ENCODE data around the gene EMP3. TPM values are rescaled to one million over a fixed set of nuclear protein-coding genes. Genes with fewer than 3 reads are reported as not detected.

Gene EMP3
- total RNA-seq, 4 donors from 2014 or later: 14.0 to 19.3 (median 14.9) TPM

DNA sequence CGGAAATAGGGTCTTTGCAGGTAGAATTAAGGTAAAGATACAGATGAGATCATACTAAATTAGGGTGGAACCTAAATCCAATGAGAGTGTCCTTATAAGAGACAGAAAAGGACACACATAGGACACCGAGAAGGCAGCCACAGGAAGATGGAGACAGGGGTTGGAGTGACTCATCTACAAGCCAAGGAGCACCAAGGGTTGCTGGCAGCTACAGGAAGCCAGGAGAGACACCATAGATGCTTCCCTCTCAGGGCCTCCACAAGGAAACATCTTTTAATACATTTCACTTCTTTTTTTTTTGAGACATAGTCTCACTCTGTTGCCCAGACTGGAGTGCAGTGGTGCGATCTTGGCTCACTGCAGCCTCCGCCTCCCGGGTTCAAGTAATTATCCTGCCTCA, 28.3 kb downstream of the EMP3 start:
- no peaks in the 10 kb centered on the region for H3K4me1 ChIP-seq
- no peak overlapping the region for H3K4me3 ChIP-seq (replicated peaks in 1 of 3)
- TF ChIP-seq, protein P1, sequence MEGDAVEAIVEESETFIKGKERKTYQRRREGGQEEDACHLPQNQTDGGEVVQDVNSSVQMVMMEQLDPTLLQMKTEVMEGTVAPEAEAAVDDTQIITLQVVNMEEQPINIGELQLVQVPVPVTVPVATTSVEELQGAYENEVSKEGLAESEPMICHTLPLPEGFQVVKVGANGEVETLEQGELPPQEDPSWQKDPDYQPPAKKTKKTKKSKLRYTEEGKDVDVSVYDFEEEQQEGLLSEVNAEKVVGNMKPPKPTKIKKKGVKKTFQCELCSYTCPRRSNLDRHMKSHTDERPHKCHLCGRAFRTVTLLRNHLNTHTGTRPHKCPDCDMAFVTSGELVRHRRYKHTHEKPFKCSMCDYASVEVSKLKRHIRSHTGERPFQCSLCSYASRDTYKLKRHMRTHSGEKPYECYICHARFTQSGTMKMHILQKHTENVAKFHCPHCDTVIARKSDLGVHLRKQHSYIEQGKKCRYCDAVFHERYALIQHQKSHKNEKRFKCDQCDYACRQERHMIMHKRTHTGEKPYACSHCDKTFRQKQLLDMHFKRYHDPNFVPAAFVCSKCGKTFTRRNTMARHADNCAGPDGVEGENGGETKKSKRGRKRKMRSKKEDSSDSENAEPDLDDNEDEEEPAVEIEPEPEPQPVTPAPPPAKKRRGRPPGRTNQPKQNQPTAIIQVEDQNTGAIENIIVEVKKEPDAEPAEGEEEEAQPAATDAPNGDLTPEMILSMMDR (IDR thresholded peaks at IDR 0.05): no peak
- TF ChIP-seq POLR2A (IDR thresholded peaks at IDR 0.05): no peak
- no peak for DNase-seq
- WGBS, 2 donors: 91 to 93% methylated on average over 5 of the region's 5 CpGs
- H3K36me3 ChIP-seq: no peaks in the 10 kb centered on the region
- H3K27me3 ChIP-seq: no peaks in the 10 kb centered on the region
- H3K27ac ChIP-seq: no peak overlapping the region
- no peaks in the 10 kb centered on the region for H3K9me3 ChIP-seq
- intact Hi-C loops (cut with DNase I): no loop called here

DNA sequence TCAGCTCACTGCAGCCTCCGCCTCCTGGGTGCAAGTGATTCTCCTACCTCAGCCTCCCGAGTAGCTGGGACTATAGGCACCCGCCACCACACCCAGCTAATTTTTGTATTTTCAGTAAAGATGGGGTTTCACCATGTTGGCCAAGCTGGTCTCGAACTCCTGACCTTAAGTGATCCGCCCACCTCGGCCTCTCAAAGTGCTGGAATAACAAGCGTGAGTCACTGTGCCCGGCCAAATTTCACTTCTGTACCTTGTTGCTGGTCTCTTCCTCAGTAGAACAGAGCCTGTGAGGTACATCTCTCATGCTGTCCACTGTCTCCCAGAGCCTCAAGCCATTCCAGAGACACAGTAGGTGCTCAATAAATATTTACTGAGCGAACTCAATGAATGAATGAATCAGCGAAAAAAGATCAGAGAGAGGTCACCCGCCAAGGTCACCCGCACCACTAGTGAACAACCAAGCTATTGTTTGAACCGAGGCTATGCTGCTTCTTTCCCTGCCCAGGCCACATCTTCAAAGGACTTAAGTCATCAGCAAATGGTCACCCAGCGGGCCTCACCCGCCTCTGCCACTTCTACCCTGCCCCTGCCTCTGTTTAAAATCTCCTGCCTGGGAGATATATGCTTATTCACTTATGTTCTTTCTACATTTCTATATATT, 29.1 kb downstream of the EMP3 start:
- no peak overlapping the region for H3K27ac ChIP-seq
- 84 to 90% methylated on average over 15 of the region's 15 CpGs for WGBS, 2 donors

DNA sequence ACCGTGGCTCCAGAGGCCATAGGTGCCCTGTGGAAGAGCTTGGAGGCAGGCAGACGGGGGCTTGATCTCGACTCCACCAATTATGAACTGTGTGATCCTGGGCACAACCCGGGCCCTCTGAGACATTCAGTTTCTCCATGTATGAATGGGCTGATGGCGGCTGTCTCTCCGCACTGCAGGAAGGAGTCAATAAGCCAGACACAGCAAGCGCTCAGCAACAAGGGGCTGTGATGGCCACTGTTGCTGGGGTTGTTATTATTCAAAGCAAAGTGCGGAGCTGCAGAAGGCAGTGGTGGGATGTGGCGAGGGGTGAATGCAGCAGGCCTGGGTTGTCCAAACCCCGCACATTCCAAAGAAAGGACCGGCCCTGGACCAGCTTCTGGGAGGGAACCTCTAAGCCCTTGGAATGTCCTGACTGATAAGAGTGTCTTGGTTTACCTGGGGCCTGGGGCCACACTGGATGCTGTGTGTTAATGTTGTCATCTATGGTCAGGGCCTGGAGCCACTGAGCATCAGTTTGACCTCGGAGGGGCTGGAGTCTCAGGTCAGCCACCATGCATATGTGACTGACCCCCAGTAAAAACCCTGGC, 30.1 kb downstream of the EMP3 start:
- no peaks in the 10 kb centered on the region for H3K27me3 ChIP-seq
- no peaks in the 10 kb centered on the region for H3K36me3 ChIP-seq
- no peak overlapping the region for H3K27ac ChIP-seq
- no peak for DNase-seq
- TF ChIP-seq, protein P1 (IDR thresholded peaks at IDR 0.05): no peak
- TF ChIP-seq POLR2A (IDR thresholded peaks at IDR 0.05): no peak
- no peaks in the 10 kb centered on the region for H3K4me1 ChIP-seq
- intact Hi-C loops (cut with DNase I): no loop called here
- 81 to 84% methylated on average over 11 to 12 of the region's 12 CpGs for WGBS, 2 donors
- no peaks in the 10 kb centered on the region for H3K9me3 ChIP-seq
- no peak overlapping the region for H3K4me3 ChIP-seq (replicated peaks in 1 of 3)

More for the DNA sequence above, 29.1 kb downstream of the EMP3 start:
- no peaks in the 10 kb centered on the region for H3K27me3 ChIP-seq
- H3K9me3 ChIP-seq: no peaks in the 10 kb centered on the region
- no peak overlapping the region for H3K4me3 ChIP-seq (replicated peaks in 1 of 3)
- H3K4me1 ChIP-seq: no peaks in the 10 kb centered on the region
- no peak for DNase-seq
- intact Hi-C loops (cut with DNase I): no loop called here
- H3K36me3 ChIP-seq: no peaks in the 10 kb centered on the region
- no peak for TF ChIP-seq POLR2A (IDR thresholded peaks at IDR 0.05)
- TF ChIP-seq, protein P1 (IDR thresholded peaks at IDR 0.05): no peak

DNA sequence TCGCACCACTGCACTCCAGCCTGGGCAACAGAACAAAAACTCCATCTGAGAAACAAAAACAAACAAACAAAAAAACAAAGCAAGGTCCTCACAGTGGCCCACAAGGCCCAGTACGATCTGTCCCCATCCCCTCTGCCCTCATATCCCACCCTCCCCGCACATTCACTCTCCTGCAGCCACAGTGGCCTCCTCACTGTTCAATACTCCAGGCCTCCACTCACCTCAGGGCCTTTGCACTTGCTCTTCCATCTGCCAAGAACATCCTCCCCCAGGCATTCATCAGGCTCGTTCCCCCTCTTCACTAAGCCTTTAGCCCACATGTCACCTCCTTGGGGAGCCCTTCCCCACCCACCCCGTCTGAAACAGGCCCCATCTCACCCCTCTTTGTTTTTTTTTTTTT, 33.8 kb downstream of the EMP3 start:
- no peaks in the 10 kb centered on the region for H3K36me3 ChIP-seq
- intact Hi-C loops (cut with DNase I): no loop called here
- no peak for TF ChIP-seq POLR2A (IDR thresholded peaks at IDR 0.05)
- TF ChIP-seq, protein P1 (IDR thresholded peaks at IDR 0.05): no peak
- WGBS, 2 donors: 94 to 96% methylated on average over 5 of the region's 5 CpGs
- H3K9me3 ChIP-seq: no peaks in the 10 kb centered on the region
- DNase-seq: no peak
- H3K4me3 ChIP-seq (replicated peaks in 1 of 3): no peak overlapping the region
- peaks cover 4 to 5% of the 10 kb centered on the region in 2 donors for H3K4me1 ChIP-seq
- no peaks in the 10 kb centered on the region for H3K27me3 ChIP-seq
- no peak overlapping the region for H3K27ac ChIP-seq

DNA sequence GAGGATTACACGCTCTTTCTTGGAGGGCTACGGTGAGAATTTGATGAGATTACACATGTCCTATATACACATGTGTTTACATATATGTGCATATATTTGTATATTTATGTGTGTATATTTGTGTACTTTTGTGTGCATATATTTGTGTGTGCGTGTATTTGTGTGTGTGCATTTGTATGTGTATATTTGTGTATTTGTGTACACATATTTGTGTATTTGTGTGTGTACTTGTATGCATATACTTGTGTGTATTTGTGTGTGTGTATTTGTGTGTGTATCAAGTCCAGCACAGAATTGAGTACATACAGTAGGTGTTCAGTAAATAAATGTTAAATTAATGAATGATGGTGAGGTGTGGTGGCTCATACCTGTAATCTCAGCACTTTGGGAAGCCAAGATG, 36.6 kb downstream of the EMP3 start:
- Histone ChIP-seq H3K36me3 (no peaks in the 10 kb centered on the region), H3K9me3 (no peaks in the 10 kb centered on the region), H3K4me3 (replicated peaks in 1 of 3) (no peak overlapping the region), H3K27me3 (no peaks in the 10 kb centered on the region), H3K4me1 (peaks cover 4 to 9% of the 10 kb centered on the region in 2 donors), H3K27ac (no peak overlapping the region)
- TF ChIP-seq POLR2A (IDR thresholded peaks at IDR 0.05): no peak
- DNase-seq: no peak
- intact Hi-C loops (cut with DNase I): no loop called here
- 96 to 99% methylated on average over 3 of the region's 3 CpGs for WGBS, 2 donors

All from thyroid gland (tissue), 4 donors.